GM12892 (cell line): ENCODE measurements around the gene ATXN1.

Experiments
- POLR2A ChIP-seq: IDR thresholded peaks from 2 replicates; pipeline ENCODE4 v1.6.1; 2011; ENCODE audit warnings: low read depth, low read length, control low read depth
- POLR2AphosphoS5 ChIP-seq: IDR thresholded peaks from 2 replicates; pipeline ENCODE4 v1.6.1; 2011; ENCODE audit warnings: low read depth, low read length, control low read depth
- TAF1 ChIP-seq: IDR thresholded peaks from 2 replicates; pipeline ENCODE4 v1.6.1; 2011; ENCODE audit warnings: low read depth, mild to moderate bottlenecking, control low read depth, low read length, borderline replicate concordance

DNA sequence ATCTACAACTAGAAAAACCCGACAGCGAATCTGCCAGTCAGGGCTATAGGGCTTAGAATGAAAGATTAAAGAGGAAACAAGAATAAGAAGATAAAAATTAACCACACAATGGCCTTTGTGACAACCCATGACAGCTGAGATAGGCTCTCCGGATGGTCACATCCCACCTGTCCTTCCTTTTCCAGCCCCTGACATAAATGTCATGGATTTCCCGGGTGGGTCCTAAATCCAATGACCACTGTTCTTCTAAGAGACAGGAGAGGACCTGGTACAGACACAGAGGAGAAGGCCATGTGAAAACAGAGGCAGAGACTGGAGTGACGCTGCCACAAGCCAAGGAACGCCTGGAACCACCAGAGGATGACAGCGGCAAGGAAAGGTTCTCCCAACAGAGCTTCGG is 41.8 kb downstream of the ATXN1 start:
- TF ChIP-seq POLR2A (no peak), POLR2AphosphoS5 (no peak), TAF1 (no peak)
